Measurements from ENCODE around the gene COL4A1.

COL4A1 gene

GRCh38 chr13:110280985-110281688 lies 25.8 kb downstream of the COL4A1 start:
- H3K4me3 ChIP-seq (ENCODE audit: low read length): no peak overlapping the region
- DNase-seq (ENCODE audit: low read depth): no peak
- TF ChIP-seq, protein P1, sequence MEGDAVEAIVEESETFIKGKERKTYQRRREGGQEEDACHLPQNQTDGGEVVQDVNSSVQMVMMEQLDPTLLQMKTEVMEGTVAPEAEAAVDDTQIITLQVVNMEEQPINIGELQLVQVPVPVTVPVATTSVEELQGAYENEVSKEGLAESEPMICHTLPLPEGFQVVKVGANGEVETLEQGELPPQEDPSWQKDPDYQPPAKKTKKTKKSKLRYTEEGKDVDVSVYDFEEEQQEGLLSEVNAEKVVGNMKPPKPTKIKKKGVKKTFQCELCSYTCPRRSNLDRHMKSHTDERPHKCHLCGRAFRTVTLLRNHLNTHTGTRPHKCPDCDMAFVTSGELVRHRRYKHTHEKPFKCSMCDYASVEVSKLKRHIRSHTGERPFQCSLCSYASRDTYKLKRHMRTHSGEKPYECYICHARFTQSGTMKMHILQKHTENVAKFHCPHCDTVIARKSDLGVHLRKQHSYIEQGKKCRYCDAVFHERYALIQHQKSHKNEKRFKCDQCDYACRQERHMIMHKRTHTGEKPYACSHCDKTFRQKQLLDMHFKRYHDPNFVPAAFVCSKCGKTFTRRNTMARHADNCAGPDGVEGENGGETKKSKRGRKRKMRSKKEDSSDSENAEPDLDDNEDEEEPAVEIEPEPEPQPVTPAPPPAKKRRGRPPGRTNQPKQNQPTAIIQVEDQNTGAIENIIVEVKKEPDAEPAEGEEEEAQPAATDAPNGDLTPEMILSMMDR (IDR thresholded peaks at IDR 0.05; ENCODE audit: insufficient read depth, low read depth, low read length, missing control alignments): no peak

DNA sequence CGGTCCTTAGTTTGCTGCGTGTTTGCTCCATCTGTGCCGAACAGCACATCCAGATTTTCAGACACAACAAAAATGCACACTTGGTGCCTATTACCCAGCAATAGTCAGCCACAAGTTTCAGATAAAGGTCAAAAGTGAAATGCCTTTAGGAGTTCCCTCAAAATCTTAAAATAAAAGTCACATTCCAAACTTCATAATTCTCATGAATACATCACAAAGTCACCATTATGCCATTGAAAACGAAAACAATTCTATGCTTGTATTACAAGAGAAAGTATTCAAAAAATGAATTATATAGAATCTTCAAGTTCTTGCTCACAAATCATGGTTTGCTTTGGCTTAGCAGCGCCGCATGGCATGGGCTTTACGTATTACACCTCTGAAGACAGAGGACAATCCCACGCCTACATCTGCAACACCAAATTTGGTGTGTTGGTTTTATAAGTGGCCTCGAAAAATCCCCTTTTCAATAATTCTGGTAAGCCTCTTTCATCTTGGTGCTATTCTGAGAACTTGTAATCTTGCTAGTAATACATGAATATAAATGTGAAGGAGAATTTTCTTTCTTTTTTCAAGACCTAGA lies 26.6 kb downstream of the COL4A1 start:
- H3K4me3 ChIP-seq (ENCODE audit: low read length): no peak overlapping the region
- TF ChIP-seq, protein P1 (IDR thresholded peaks at IDR 0.05; ENCODE audit: insufficient read depth, low read depth, low read length, missing control alignments): no peak
- no peak for DNase-seq (ENCODE audit: low read depth)

DNA sequence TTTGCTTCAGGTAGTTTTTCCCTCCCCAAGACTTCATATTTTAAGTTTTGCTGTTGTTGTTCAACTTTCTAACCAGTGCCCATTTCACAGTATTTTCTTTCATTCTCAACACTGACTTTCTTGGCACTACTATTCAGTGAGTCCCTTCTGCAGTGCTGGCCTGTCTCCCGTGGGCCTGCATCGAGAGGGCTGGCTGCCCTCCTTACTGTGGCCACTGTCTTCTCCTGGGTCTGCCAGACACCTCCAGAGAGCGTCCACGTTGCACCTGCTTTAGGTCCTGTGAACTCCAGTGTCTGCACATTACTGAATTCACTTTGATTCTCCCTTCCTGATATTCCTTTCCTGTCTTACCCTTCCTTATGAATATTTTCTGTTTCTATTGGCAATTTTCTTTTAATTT lies 27.3 kb downstream of the COL4A1 start:
- TF ChIP-seq, protein P1 (IDR thresholded peaks at IDR 0.05; ENCODE audit: insufficient read depth, low read depth, low read length, missing control alignments): no peak
- DNase-seq (ENCODE audit: low read depth): no peak
- no peak overlapping the region for H3K4me3 ChIP-seq (ENCODE audit: low read length)

DNA sequence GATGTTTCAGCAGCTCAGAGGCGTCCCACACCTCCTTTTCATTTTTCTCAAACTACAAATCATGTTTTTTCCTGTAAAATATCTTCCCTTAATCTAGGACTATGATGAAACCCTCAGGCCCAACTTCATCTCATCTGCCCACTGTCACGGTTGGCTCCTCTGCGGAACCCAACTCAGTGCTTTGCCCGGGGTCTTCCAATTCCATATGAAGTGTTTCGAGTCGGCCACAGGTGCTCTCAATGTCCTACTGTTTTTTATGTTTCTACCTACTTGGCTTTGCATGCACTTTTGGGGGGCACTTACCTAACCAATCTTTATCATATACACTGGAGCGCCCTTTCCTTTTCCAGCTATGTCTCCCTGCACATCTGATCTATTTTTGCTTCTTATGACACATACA lies 28.1 kb downstream of the COL4A1 start:
- TF ChIP-seq, protein P1 (IDR thresholded peaks at IDR 0.05; ENCODE audit: insufficient read depth, low read depth, low read length, missing control alignments): no peak
- H3K4me3 ChIP-seq (ENCODE audit: low read length): no peak overlapping the region
- no peak for DNase-seq (ENCODE audit: low read depth)

- TF ChIP-seq, protein P1 (IDR thresholded peaks at IDR 0.05; ENCODE audit: insufficient read depth, low read depth, low read length, missing control alignments): no peak
- no peak overlapping the region for H3K4me3 ChIP-seq (ENCODE audit: low read length)
- DNase-seq (ENCODE audit: low read depth): no peak
These were observed 29.5 kb downstream of the COL4A1 start for GRCh38 chr13:110277357-110277975.

DNA sequence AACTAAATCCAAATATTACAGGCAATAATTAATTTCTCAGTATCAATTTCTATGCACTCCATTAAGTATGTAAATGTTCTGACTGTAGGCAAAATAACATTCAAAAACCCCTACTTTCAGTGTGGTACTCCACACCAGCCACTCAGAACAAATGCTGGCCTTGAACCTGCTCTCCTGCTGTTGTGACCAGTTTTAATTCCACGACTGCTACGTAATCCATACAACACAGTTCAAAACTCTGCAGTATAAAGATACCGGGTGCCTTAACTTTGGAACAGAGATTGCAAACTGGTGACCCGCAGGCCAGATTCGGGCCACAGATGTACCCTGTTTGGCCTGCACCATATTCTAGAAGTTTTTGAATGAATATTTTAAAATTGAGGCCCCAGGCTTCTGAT lies 30.4 kb downstream of the COL4A1 start:
- TF ChIP-seq, protein P1 (IDR thresholded peaks at IDR 0.05; ENCODE audit: insufficient read depth, low read depth, low read length, missing control alignments): no peak
- no peak overlapping the region for H3K4me3 ChIP-seq (ENCODE audit: low read length)
- DNase-seq (ENCODE audit: low read depth): no peak

Data from epithelial cell of esophagus (primary cell).